GM18861 (cell line): ENCODE results near the gene PRR36.
A peak's percentile ranks its signal among the peaks of the same experiment; 100 is the strongest.

Source experiments
- ATAC-seq: cut with Tn5 transposase; IDR thresholded peaks from one replicate; pipeline ENCODE4 v1.9.1; 2021; ENCODE audit not compliant: unreplicated experiment

PRR36 gene

DNA sequence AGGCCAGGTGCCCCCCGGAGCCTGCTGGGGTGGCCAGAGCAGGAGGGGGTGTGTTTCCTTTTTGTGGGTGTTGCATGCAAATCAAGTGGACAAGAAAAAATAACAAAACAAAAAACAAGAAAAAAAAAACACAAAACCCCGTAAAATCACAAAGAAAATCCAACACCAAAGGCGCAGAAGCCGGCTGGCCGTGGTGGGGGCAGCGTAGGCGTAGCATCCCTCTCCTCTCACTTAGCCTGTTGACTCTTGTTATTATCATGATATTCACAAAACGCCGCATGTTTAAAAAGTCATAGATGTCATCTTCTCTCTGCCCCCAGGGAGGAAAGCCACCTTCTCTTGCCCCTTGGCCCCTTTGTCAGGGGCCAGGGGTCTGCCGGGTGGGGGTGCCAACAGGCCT lies 39.5 kb upstream of the PRR36 start:
- no peak for ATAC-seq

- ATAC-seq = no peak
Observed at GRCh38 chr19:7912697-7913564, 38.7 kb upstream of the PRR36 start.

GRCh38 chr19:7912144-7912696 lies 38.0 kb upstream of the PRR36 start:
- ATAC-seq = no peak

DNA sequence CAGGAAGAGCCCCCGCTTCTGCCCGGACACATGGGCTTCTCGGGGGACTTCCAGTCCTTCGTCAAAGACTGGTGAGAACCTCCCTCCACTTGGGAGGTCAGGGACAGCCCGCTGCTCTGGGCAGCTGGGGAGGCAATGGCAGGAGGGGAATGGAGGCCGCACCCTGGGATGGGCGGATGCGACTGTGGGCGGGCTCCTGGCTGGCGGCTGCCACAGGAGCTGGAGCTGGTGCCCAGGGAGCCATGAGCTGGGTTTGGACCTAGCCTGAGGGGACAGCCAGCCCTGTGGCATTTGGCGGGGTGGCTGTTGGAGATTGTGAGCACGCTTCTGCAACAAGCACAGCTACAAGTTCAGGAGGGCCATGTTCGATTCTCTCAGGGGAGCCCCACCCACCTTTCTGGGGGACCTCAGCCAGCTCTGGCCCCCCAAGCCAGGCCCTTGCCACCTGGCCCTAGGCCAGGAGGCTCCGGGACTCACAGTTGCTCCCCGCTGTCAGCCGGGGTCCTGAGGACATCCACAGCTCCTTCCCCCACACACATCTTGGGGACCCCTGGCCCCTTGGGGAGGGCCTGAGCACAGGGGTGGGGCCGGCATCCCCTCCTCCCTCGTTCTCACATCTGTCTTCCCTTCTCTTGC lies 37.4 kb upstream of the PRR36 start:
- ATAC-seq = no peak

GRCh38 chr19:7910321-7911161 lies 36.4 kb upstream of the PRR36 start:
- ATAC-seq = no peak

DNA sequence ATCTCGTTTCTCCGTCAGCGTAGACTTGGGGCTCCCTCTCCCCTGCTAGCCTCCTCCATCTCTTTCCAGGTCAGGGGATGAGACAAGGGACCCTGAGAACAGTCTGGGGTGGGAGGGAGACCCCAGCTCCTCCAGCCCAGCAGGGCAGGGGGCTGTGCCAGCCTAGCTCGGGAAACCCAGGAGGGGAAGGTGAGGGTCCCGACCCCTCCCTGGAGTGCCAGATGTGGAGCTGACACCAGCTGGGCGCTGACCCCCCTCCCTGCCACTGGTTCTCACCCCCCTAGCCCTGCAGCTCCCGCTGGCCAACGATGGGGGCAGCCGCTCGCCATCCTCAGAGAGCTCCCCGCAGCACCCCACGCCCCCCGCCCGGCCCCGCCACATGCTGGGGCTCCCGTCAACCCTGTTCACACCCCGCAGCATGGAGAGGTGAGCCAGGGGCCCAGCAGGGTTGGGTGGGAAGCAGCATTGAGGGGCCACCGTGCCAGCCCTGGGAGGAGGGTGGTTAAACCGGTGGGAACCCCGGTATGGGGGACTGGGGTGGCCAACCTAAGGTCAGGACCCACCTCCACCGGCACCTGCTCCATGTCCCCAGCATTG lies 35.4 kb upstream of the PRR36 start:
- no peak for ATAC-seq

DNA sequence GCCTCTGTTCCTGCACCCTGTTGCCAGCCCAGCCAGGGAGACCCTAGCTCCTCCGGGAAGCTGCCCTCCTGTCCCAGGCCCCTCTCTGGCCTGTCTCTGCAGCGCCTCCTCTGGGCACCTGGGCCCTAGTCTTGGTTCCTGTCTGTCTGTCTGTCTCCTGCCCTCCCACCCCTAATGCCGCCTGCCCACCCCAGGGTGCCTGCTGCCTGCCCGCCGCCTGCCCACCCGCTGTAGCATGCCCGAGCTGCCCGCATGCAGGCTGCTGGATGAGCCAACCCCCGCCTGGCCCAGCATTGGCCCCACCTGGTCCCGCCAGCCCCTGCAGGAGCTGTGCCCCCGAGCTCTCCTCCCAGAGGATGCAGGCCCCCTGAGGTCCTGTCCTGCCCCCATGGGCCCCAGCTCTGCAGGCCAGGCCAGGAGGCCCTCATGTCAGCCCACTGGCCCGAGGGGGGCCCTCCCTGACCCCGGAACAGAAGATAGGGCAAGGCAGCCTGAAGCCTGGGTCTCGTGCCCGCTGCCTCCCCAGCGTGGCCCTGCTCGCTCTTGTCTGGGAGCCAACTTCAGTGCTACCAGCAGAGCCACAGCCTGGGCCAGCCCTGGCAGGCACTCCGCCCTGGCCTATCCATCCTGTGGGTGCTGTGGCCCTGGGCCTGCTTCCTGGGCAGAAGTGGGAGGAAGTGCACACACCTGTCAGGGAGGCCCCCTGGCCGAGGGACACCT lies 34.7 kb upstream of the PRR36 start:
- no peak for ATAC-seq

DNA sequence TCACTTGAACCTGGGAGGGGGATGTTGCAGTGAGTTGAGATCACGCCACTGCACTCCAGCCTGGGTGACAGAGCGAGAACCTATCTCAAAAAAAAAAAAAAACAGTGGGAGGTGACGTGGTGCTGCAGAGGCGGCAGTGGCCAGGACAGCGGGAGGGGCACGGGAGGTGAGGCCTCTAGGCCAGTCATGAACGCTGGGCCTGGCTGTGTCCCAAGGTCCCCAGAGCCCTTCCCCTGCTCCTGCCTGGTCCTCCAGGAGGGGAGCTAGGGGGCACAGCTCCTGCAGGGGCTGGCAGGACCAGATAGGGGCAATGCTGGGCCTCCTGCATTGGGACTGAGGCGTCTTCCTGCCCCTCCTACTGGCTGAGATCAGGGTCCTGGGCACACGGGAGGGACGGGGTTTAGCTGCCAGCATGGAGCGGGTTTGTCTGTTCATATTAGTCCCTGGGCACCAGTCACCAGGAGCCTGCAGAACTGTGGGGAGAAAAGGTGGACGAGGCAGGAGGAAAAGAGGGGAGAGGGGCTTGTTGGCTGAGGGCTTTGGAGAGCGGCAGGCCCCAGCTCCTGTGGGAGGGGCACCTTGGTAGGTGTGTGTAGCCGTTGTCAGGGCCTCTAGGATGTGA lies 34.0 kb upstream of the PRR36 start:
- ATAC-seq = no peak

GRCh38 chr19:7907544-7907943 lies 33.4 kb upstream of the PRR36 start:
- ATAC-seq = no peak

DNA sequence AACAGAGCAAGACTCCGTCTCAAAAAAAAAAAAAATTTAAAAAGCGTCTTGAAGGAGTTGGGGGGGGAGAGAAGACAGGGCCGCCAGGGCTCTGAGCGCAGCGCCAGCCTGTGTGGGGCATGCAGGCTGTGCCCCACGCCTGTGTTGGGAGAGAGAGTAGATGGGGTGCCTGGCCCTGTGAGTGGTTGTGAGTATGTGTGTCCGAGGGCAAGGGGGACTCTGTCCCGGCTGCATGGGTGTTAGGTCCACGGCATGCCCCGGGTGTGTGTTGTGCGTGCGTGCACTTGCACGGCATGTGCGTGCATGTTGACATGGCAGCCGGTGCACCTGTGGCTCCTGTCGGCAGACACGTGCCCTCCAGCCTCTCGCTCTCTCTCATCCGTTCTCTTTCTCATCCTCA lies 32.9 kb upstream of the PRR36 start:
- ATAC-seq = no peak

DNA sequence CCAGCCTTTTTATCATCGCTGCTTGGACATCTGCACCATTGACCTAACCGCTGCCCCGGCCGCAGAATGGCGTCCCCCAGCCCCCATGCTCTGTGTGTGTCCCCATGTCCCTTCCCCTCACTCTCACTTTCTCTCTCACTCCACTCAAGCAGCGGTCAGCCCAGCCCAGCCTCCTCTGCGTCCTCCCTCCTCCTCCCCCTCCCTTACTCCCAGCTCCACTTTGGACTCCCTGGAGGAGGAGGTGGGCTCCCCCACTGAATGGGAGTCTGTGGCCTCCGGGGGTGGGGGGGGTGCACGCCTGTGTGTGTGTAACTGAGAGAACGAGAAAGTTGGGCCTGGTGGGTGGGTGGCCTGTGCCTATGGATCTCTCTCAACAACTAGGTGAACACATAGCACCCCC lies 31.7 kb upstream of the PRR36 start:
- ATAC-seq = no peak

GRCh38 chr19:7905268-7905667 lies 31.1 kb upstream of the PRR36 start:
- ATAC-seq = no peak

DNA sequence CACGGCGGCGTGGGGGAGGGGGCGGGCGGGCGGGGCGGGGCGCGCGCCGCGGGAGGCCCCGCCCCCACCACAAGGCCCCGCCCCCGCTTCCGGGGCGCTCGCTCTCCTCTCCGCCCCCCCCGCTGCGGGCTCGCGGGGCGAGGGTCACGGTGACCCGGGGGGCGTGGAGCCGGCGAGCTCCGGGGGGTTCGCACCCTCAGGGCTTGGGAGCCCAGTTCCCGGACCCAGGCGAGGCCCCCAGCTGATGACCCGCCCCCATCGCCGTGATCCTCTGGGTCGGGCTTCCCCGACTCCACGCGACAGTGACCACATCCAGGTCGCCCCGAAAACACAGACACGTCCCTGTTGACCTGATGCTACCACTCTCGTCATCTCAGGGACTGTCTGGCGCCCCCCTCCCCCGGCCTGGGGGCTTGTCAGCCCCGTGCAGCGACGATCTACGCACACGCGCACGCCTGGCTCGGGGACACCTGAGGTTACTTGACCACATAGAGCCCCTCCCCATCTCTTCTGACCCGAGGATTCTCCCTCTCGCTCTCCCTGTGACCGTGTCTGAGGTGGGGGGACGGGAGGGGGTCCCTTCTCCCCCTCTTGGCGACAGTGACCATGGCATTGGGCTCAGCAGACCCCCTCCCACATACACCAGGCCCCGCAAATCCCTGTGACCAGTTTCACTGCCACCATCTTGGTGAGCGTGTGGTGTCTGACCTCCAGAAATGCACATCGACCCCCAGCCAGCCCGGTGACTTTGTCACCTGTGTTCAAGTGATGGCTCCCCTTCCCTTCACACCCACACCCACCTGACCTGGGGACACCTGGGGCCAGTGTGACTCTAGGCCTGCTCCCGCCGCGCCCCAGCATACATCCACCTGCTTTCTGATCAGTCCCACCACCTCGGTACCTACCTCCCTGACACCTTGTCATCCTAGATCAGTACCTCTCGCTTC lies 30.2 kb upstream of the PRR36 start:
- peak; percentile 9 for ATAC-seq

DNA sequence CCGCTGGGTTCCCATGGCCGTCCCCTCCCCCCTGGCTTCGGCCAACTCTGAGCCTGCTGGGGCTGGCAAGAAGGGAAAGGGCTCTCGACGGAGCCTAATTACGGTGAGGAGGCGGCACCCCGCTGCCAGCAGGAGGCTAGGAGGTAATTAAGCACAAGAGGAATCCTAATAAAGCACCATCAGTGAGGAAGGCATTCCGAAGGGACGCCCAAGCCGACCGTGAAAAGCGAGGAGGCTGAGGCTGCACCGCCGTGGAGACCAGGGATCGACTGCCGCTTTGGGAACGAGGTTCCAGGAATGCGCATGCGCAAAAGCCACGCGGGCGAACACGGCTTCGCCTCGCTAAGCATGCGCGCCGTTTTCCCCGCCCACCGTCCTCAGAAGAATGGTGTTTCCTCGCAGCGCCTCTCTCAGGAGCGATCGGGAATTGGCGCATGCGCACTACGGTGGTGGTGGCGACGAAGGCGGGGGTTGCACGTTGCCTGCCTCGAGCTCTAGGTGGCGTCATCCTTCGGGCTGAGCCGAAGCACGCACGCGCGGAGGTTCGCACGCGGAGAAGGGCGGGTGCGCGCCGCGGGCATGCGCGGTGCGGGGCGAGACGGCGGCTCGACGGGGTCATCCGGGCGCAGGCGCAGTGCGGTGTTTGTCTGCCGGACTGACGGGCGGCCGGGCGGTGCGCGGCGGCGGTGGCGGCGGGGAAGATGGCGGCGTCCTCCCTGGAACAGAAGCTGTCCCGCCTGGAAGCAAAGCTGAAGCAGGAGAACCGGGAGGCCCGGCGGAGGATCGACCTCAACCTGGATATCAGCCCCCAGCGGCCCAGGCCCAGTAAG lies 29.3 kb upstream of the PRR36 start, which contains the start of gene MAP2K7:
Gene MAP2K7, plus strand, starts transcription at position 634 of the 830 bp plus-strand sequence. Its CDS starts 68 bp downstream, at position 702.
- peak; percentile 88 for ATAC-seq

- ATAC-seq = no peak
Observed at GRCh38 chr19:7902796-7903243, 28.6 kb upstream of the PRR36 start.

GRCh38 chr19:7901337-7901736 lies 27.1 kb upstream of the PRR36 start:
- no peak for ATAC-seq

DNA sequence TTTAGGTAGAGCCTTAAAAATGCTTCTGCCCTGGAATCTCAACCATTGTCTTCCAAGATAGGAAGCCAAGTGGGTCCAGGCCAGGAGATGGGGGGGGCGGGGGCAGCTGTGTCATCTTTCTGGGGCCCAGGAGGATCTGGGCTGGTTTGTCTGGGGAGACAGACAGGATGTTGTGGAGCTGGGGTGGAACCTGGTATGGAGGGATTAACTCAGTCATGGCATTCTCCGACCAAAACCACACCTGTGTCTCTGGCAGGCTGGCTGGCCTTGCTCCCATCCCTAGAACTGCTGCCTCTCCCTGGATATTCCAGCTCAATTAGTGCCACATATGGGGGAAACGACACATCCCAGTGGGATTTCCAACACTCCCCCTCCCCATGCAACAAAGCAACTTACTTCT lies 26.7 kb upstream of the PRR36 start:
- no peak for ATAC-seq
